WERI-Rb-1 (cell line): Measurements from ENCODE around the gene NELL1.

Experiments used
- DNase-seq: peaks from one replicate; pipeline ENCODE4 v3.0.0-alpha.2; 2020
- H3K27ac ChIP-seq: fragments of 250-450 bp; sonication (Bioruptor Pico); 2 replicates; pipeline ENCODE4 v1.5.1; 2020; ENCODE audit warnings: mild to moderate bottlenecking, moderate library complexity
- H3K27me3 ChIP-seq: fragments of 250-450 bp; sonication (Bioruptor Pico); 2 replicates; pipeline ENCODE4 v1.5.1; 2021; ENCODE audit warnings: mild to moderate bottlenecking, low read depth, moderate library complexity; ENCODE audit not compliant: insufficient read depth, severe bottlenecking
- H3K36me3 ChIP-seq: fragments of 250-450 bp; sonication (Bioruptor Pico); 2 replicates; pipeline ENCODE4 v1.5.1; 2020; ENCODE audit warnings: mild to moderate bottlenecking, moderate library complexity
- H3K4me3 ChIP-seq: 2 replicates; pipeline ENCODE4 v1.5.1; 2011; ENCODE audit warnings: low read depth, mild to moderate bottlenecking, control low read depth, low read length
- H3K9me3 ChIP-seq: fragments of 250-450 bp; sonication (Bioruptor Pico); 2 replicates; pipeline ENCODE4 v1.5.1; 2021; ENCODE audit warnings: mild to moderate bottlenecking, moderate library complexity; ENCODE audit not compliant: severe bottlenecking
- CTCF ChIP-seq: IDR thresholded peaks from 2 replicates; pipeline ENCODE4 v1.5.1; 2011; ENCODE audit warnings: low read depth, mild to moderate bottlenecking, control low read depth, inconsistent platforms, low read length

The NELL1 gene

GRCh38 chr11:20759541-20759940 lies 90.2 kb downstream of the NELL1 start:
- Histone ChIP-seq H3K9me3 (no peaks in the 10 kb centered on the region), H3K27me3 (no peaks in the 10 kb centered on the region), H3K27ac (no peak overlapping the region), H3K36me3 (no peaks in the 10 kb centered on the region), H3K4me3 (no peak overlapping the region)
- TF ChIP-seq CTCF: no peak
- DNase-seq: no peak

GRCh38 chr11:20760811-20761210 lies 91.4 kb downstream of the NELL1 start:
- Histone ChIP-seq H3K9me3 (no peaks in the 10 kb centered on the region), H3K4me3 (no peak overlapping the region), H3K27ac (no peak overlapping the region), H3K36me3 (no peaks in the 10 kb centered on the region), H3K27me3 (no peaks in the 10 kb centered on the region)
- DNase-seq: no peak
- no peak for TF ChIP-seq CTCF

- H3K27ac ChIP-seq: no peak overlapping the region
- DNase-seq: no peak
- H3K27me3 ChIP-seq: no peaks in the 10 kb centered on the region
- TF ChIP-seq CTCF: no peak
- H3K9me3 ChIP-seq: no peaks in the 10 kb centered on the region
- H3K36me3 ChIP-seq: no peaks in the 10 kb centered on the region
- no peak overlapping the region for H3K4me3 ChIP-seq
These were observed 92.9 kb downstream of the NELL1 start for GRCh38 chr11:20762116-20762844.

- Histone ChIP-seq H3K4me3 (no peak overlapping the region), H3K36me3 (no peaks in the 10 kb centered on the region), H3K9me3 (no peaks in the 10 kb centered on the region), H3K27me3 (no peaks in the 10 kb centered on the region), H3K27ac (no peak overlapping the region)
- no peak for TF ChIP-seq CTCF
- DNase-seq: no peak
These were observed 93.6 kb downstream of the NELL1 start for GRCh38 chr11:20762980-20763379.

- H3K27ac ChIP-seq: no peak overlapping the region
- no peak for TF ChIP-seq CTCF
- no peaks in the 10 kb centered on the region for H3K27me3 ChIP-seq
- DNase-seq: no peak
- no peak overlapping the region for H3K4me3 ChIP-seq
- no peaks in the 10 kb centered on the region for H3K9me3 ChIP-seq
- no peaks in the 10 kb centered on the region for H3K36me3 ChIP-seq
These were observed 101.1 kb downstream of the NELL1 start for GRCh38 chr11:20770414-20770946.

- Histone ChIP-seq H3K36me3 (no peaks in the 10 kb centered on the region), H3K4me3 (no peak overlapping the region)
- TF ChIP-seq CTCF: no peak
These were observed 101.6 kb downstream of the NELL1 start for GRCh38 chr11:20771026-20771425.

More at GRCh38 chr11:20771026-20771425, 101.6 kb downstream of the NELL1 start:
- no peaks in the 10 kb centered on the region for H3K9me3 ChIP-seq
- no peak overlapping the region for H3K27ac ChIP-seq
- H3K27me3 ChIP-seq: no peaks in the 10 kb centered on the region
- DNase-seq: no peak
